Right lobe of liver (tissue), 4 donors: ENCODE results near the gene BEND3.

ENCODE experiments used
- POLR2A ChIP-seq: fragments of 450-650 bp; IDR thresholded peaks from one replicate; pipeline ENCODE4 v1.6.1; 2017; ENCODE audit warnings: antibody characterized with exemption, mild to moderate bottlenecking
- TF ChIP-seq, protein P1 (sequence below), 4 donors: fragments of 200-600 bp in 3 of 4; fragments of 450-650 bp in 1 of 4; IDR thresholded peaks; one replicate each; pipeline versions ENCODE4 v1.5.1 to v1.8.0; 2016 to 2022; ENCODE audit warnings: antibody characterized with exemption in 4 of 4, mild to moderate bottlenecking in 2 of 4
- donor health status: DM: no; HTN: no; CAD: no.
- donor health status: DM: no; HTN: no; CAD: no.
- donor health status: DM: no; HTN: yes; CAD: no.

DNA sequence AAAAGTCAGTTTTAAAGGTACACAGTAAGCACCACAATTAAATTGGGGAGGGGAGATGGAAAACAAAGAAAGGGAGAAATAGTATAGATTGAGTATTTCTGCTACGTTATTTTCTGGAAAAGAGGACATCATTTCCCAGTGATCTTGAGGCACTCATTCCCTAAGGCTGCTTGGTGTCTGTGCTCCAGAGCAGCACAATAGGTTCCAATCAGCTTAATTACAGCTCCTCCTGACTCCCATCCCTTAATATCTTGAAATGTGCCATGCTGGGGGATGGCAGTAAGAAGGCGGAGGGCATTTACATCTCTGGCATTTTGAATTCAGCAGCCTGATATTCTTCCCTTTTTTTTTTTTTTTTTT lies 39.5 kb upstream of the BEND3 start:
- TF ChIP-seq, protein P1, sequence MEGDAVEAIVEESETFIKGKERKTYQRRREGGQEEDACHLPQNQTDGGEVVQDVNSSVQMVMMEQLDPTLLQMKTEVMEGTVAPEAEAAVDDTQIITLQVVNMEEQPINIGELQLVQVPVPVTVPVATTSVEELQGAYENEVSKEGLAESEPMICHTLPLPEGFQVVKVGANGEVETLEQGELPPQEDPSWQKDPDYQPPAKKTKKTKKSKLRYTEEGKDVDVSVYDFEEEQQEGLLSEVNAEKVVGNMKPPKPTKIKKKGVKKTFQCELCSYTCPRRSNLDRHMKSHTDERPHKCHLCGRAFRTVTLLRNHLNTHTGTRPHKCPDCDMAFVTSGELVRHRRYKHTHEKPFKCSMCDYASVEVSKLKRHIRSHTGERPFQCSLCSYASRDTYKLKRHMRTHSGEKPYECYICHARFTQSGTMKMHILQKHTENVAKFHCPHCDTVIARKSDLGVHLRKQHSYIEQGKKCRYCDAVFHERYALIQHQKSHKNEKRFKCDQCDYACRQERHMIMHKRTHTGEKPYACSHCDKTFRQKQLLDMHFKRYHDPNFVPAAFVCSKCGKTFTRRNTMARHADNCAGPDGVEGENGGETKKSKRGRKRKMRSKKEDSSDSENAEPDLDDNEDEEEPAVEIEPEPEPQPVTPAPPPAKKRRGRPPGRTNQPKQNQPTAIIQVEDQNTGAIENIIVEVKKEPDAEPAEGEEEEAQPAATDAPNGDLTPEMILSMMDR (IDR thresholded peaks at IDR 0.05): no peak
- no peak for TF ChIP-seq POLR2A
